Cerebellar cortex (tissue), 1 donor: ENCODE data around the gene SPG7.

Experiments used
- DNase-seq: peaks from one replicate; pipeline ENCODE4 v3.0.0-alpha.2; 2015; ENCODE audit warnings: low spot score

SPG7 gene

GRCh38 chr16:89547291-89547690, 39.1 kb downstream of the SPG7 start:
- DNase-seq = no peak

- no peak for DNase-seq
These were observed 39.7 kb downstream of the SPG7 start for GRCh38 chr16:89547860-89548259.

DNA sequence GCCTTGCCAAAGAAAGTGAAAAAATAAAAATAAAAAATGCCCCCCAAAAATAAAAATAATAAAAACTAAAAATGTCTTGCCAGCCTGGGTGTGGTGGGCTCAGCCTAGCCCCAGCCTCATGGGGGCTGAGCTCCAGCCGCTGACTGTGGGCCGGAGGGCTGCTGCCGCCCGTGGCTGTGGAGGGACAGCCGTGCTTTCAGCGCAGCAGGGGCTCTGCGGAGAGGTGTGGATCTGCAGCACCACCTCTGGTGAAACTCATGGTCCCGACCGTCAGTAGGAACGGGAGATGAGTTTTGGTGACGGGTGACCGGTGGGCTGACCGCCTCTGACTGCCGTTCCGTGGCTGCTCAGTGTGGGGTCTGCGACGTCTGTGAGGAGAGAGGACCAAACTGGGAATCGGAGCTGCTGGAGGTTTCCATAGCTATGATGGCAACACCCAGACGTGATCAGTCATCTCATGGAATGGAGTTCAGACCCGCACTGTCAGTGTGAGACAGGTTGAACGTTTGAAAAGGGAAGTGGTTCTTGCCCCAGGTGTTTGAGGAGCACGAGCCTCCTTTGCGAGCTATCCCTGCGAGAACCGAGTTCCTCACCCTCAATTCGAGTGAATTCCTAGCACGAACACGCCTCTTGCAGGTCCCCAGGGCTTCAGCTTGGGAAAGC, 40.3 kb downstream of the SPG7 start:
- DNase-seq = no peak

GRCh38 chr16:89549007-89549700, 41.0 kb downstream of the SPG7 start:
- DNase-seq = no peak

- DNase-seq = no peak
These were observed 42.3 kb downstream of the SPG7 start for GRCh38 chr16:89550421-89551007.

- DNase-seq = no peak
These were observed 44.1 kb downstream of the SPG7 start for GRCh38 chr16:89552329-89552728.

- DNase-seq = no peak
These were observed 44.7 kb downstream of the SPG7 start for GRCh38 chr16:89552913-89553312.

DNA sequence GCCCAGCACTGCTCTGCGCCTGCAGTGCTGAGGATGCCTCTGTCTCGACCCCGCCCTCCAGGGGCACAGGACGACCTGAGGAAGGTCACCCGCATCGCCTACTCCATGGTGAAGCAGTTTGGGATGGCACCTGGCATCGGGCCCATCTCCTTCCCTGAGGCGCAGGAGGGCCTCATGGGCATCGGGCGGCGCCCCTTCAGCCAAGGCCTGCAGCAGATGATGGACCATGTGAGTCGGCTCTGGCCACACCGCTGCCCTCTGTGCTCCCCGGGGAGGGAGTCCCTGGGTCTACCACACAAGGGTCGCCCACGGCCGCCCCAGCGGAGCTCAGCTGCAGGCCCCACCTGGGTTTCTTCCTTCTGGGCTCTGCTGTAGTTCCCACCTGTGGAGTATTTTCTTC, 45.5 kb downstream of the SPG7 start:
- no peak for DNase-seq

DNA sequence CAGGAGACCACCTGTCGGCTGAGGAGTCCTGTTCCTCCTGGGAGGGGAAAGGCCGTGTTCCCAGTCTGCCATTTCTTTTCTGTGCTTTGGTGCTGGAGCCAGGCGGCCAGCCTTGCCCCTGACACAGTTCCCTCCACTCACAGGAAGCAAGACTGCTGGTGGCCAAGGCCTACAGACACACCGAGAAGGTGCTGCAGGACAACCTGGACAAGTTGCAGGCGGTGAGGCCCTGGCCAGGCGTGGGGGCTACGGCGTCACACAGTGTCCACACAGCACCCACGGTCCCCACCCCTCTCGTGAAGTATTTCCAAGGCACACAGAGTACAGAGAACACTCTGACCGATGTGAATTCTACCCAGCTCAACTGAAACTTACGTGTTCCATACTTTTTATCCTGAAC, 46.1 kb downstream of the SPG7 start:
- no peak for DNase-seq

- no peak for DNase-seq
These were observed 47.1 kb downstream of the SPG7 start for GRCh38 chr16:89555265-89555664.

DNA sequence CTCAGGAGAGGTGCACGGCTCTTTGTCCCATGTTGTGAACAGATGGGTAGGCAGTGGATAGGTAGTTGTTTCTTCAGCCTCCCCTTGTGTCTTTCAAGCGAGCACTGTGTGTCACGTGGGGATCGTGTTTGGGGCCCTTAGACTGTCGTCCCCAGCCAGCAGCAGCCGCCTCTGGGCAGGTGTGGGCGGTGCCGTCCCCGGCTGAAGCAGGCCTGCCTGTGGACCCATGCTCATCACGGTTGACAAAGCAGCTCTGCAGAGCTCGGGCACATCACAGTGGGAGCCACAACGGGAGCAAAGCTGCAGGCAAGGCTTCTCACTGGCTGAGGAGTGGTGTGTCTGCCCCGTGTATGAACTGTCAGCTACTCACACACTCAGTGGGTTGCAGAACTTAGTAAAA, 47.6 kb downstream of the SPG7 start:
- DNase-seq = no peak

DNA sequence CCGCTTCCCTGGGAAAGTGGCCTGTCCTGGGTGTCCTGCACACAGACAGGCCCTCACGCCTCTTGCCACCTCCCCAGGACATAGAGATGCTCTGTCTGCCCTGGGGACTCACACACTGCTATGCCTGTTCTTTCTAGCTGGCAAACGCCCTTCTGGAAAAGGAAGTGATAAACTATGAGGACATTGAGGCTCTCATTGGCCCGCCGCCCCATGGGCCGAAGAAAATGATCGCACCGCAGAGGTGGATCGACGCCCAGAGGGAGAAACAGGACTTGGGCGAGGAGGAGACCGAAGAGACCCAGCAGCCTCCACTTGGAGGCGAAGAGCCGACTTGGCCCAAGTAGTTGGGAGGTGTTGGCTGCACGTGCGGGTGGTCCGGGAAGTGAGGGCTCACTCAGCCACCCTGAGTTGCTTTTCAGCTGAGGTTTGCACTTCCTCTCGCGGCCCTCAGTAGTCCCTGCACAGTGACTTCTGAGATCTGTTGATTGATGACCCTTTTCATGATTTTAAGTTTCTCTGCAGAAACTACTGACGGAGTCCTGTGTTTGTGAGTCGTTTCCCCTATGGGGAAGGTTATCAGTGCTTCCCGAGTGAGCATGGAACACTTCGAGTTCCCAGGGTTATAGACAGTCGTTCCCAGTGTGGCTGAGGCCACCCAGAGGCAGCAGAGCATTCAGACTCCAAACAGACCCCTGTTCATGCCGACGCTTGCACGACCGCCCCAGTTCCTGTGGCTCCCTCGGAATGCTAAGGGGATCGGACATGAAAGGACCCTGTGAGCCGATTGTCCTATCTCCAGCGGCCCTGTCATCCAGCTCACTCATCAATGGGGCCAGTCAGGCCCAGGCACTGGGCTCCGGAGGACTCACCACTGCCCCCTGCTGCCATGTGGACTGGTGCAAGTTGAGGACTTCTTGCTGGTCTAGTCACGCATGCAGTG, 48.8 kb downstream of the SPG7 start:
- DNase-seq = peak; percentile 72

GRCh38 chr16:89557690-89558490, 49.7 kb downstream of the SPG7 start:
- DNase-seq = no peak

DNA sequence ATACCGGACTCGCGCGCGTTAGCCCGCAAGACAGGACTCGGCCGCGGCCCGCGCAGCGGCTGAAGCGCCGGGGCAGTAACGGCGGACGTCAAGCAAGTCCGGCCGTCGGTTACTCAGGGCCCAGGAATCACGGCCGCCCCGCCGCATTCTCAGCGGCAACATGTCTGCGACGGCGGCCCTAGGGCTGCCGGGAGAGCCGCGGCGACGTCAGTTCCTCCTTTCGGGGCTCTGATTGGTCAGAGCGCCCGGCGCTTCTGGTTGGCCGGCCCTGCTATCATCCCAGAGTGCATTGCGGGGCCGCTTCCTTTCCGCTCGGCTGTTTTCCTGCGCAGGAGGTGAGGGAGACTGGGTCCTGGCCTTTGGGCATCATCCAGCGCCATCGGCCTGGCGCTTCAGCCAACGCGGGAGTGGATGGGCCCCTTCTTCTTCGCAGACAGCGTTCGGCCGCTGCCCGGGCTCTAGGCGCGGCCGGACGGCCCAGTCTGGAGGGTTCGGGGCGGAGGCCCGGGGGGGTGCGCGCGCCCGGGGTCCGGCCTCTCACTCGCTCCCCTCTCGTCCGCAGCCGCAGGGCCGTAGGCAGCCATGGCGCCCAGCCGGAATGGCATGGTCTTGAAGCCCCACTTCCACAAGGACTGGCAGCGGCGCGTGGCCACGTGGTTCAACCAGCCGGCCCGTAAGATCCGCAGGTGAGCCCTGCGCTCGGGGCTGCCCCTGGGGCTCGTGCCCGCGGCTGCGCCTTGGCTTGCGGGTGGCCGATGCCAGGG, 52.4 kb downstream of the SPG7 start, which contains the start of gene RPL13:
RPL13 (plus strand) TSS at position 305 of the 764 bp plus-strand sequence; CDS start at position 583, 278 bp downstream.
- DNase-seq = peak; percentile 94

GRCh38 chr16:89561142-89561883, 53.1 kb downstream of the SPG7 start:
- no peak for DNase-seq

- DNase-seq = no peak
These were observed 53.8 kb downstream of the SPG7 start for GRCh38 chr16:89561884-89562599.

- DNase-seq = no peak
These were observed 54.7 kb downstream of the SPG7 start for GRCh38 chr16:89562939-89563338.

- DNase-seq = no peak
These were observed 55.6 kb downstream of the SPG7 start for GRCh38 chr16:89563639-89564392.
